GM12874 (cell line): ENCODE results near the gene GNA12.

Source experiments
- CTCF ChIP-seq: IDR thresholded peaks from 2 replicates; pipeline ENCODE4 v1.5.1; 2011; ENCODE audit warnings: low read depth, mild to moderate bottlenecking, control low read depth, low read length, moderate library complexity; ENCODE audit not compliant: insufficient read depth

GNA12 gene

GRCh38 chr7:2883101-2883500 is 39.0 kb upstream of the GNA12 start:
- no peak for TF ChIP-seq CTCF

GRCh38 chr7:2882111-2882510 is 38.0 kb upstream of the GNA12 start:
- no peak for TF ChIP-seq CTCF

GRCh38 chr7:2880874-2881533 is 36.9 kb upstream of the GNA12 start:
- TF ChIP-seq CTCF: no peak

- TF ChIP-seq CTCF: no peak
Measured at GRCh38 chr7:2880051-2880450, 35.9 kb upstream of the GNA12 start.

GRCh38 chr7:2879354-2879753 is 35.2 kb upstream of the GNA12 start:
- TF ChIP-seq CTCF: no peak

- TF ChIP-seq CTCF: no peak
Measured at GRCh38 chr7:2878306-2878705, 34.2 kb upstream of the GNA12 start.

GRCh38 chr7:2876031-2876731 is 32.1 kb upstream of the GNA12 start:
- TF ChIP-seq CTCF: no peak
